Uterus (tissue), 2 donors: ENCODE results near the gene DPP6.
"Not testable (repeated sequence)": the region's sequence is repeated elsewhere in the genome, so short reads cannot be mapped to it uniquely, and the experiment has no call there.

Experiments
- POLR2A ChIP-seq, 2 donors: fragments of 450-650 bp; IDR thresholded peaks; one replicate each; pipeline ENCODE4 v1.6.1; 2016; ENCODE audit warnings: antibody characterized with exemption in 2 of 2, mild to moderate bottlenecking in 1 of 2, moderate library complexity in 1 of 2
- TF ChIP-seq, protein P1 (sequence below), 4 experiments: fragments of 200-600 bp in 2 of 4; fragments of 450-650 bp in 2 of 4; sonication (generic) in 2 of 4; IDR thresholded peaks; one replicate each; pipeline ENCODE4 v1.5.1; 2016 to 2019; ENCODE audit warnings: antibody characterized with exemption in 4 of 4, mild to moderate bottlenecking in 2 of 4, moderate library complexity in 1 of 4

DNA sequence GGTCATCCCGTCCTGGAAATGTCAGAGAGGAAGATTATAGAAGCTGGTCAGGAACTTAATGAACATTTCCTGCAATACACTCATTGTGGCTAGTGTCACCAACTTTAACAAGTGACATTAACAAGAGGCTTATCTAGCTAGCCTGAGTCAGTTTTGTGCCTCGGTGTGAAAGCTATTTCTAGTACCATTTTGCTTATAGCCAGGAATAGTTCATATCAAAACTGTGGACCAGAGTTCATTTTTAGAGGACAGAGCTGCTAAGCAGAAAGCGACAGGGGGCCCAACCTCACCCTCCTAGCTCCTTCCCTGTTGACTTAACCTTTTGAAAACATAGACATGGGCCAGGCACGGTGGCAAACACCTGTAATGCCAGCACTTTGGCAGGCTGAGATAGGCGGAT lies 76.9 kb downstream of the DPP6 start:
- TF ChIP-seq, protein P1, sequence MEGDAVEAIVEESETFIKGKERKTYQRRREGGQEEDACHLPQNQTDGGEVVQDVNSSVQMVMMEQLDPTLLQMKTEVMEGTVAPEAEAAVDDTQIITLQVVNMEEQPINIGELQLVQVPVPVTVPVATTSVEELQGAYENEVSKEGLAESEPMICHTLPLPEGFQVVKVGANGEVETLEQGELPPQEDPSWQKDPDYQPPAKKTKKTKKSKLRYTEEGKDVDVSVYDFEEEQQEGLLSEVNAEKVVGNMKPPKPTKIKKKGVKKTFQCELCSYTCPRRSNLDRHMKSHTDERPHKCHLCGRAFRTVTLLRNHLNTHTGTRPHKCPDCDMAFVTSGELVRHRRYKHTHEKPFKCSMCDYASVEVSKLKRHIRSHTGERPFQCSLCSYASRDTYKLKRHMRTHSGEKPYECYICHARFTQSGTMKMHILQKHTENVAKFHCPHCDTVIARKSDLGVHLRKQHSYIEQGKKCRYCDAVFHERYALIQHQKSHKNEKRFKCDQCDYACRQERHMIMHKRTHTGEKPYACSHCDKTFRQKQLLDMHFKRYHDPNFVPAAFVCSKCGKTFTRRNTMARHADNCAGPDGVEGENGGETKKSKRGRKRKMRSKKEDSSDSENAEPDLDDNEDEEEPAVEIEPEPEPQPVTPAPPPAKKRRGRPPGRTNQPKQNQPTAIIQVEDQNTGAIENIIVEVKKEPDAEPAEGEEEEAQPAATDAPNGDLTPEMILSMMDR (IDR thresholded peaks at IDR 0.05): not testable (repeated sequence)
- not testable (repeated sequence) for TF ChIP-seq POLR2A (IDR thresholded peaks at IDR 0.05)
